ENCODE measurements around the gene PRKCA. TPM values are rescaled to one million over a fixed set of nuclear protein-coding genes. Genes with fewer than 3 reads are reported as not detected.

Gene PRKCA
- total and polyA plus RNA-seq, 9 of the 15 experiments (the other 6 are each of a cell fraction or from before 2014, with no cell fraction given) = 3.2 to 33.0 (median 17.8) TPM

- POLR2A ChIA-PET = no interaction called here
- intact Hi-C loops (cut with micrococcal nuclease) (loop anchor here (10.0 kb wide), 1 partner anchor 98 kb away; no protein-coding TSS in a partner anchor), in situ Hi-C loops (cut with MboI) (no loop called here)
- Histone ChIP-seq H3K27ac (ENCODE audit: extremely low read depth, low read depth, low read length) (no peak overlapping the region), H3K4me3 (no peak overlapping the region), H3K4me2 (ENCODE audit: insufficient read depth, low read length) (no peak overlapping the region), H3K36me3 (ENCODE audit: control insufficient read depth, insufficient read depth, low read length) (peaks cover 50% of the 10 kb centered on the region; the same call in 2 of the 3 replicates), H3K9me3 (replicated peaks; ENCODE audit: control insufficient read depth, insufficient read depth, low read depth, low read length) (no peaks in the 10 kb centered on the region), H3K9ac (ENCODE audit: insufficient read depth in 1 of 2, low read depth in 2 of 2, low read length in 2 of 2) (no peak overlapping the region), H3K79me2 (ENCODE audit: control insufficient read depth, insufficient read depth, low read length) (peaks cover 62% of the 10 kb centered on the region), H3K4me1 (replicated peaks in 1 of 2; ENCODE audit: control insufficient read depth in 2 of 2, insufficient read depth in 2 of 2, low read length in 2 of 2) (peaks cover 14 to 23% of the 10 kb centered on the region in 2 experiments; a peak in 4 of 5 replicates), H3K9me1 (ENCODE audit: control insufficient read depth, insufficient read depth, low read length) (no peaks in the 10 kb centered on the region), H3K27me3 (ENCODE audit: control insufficient read depth in 2 of 2, insufficient read depth in 2 of 2, low read length in 2 of 2) (no peaks in the 10 kb centered on the region), H4K20me1 (replicated peaks; ENCODE audit: control insufficient read depth, insufficient read depth, low read length) (no peaks in the 10 kb centered on the region), H2AFZ (ENCODE audit: low read depth, low read length) (no peak overlapping the region)
- BruUV-seq (replicated peaks) = no TSS peak
- FAIRE-seq (peak; percentile 29), DNase-seq (ENCODE audit: extremely low read depth in 1 of 4, low spot score in 3 of 4) (no peak), ATAC-seq (no peak)
- CTCF ChIA-PET (ENCODE audit: low intra/inter-chr PET ratio) = interaction anchor here (0.6 kb wide), 1 partner anchor 27 kb away, joined by 4 read pairs; no protein-coding TSS in a partner anchor
- TF ChIP-seq ZBTB40 (IDR thresholded peaks at IDR 0.05) = peak; percentile 62
- TF ChIP-seq ZBTB40 (CRISPR knock-in tag; IDR thresholded peaks at IDR 0.05) = no peak; the same call in 1 of the 2 replicates
- no peak for TF ChIP-seq STAT5A (IDR thresholded peaks at IDR 0.05; ENCODE audit: borderline replicate concordance, low read length)
- TF ChIP-seq RBBP5 (IDR thresholded peaks at IDR 0.05; ENCODE audit: borderline replicate concordance, insufficient read depth, low read length, poor library complexity, severe bottlenecking) = no peak
- no peak for TF ChIP-seq MTA1 (IDR thresholded peaks at IDR 0.05; ENCODE audit: borderline replicate concordance)
- no peak for TF ChIP-seq SIN3A (IDR thresholded peaks at IDR 0.05; ENCODE audit: borderline replicate concordance in 2 of 2, control insufficient read depth in 1 of 2, low read depth in 2 of 2, low read length in 2 of 2)
- 80% methylated on average over 5 of the region's 5 CpGs for WGBS (ENCODE audit: insufficient coverage, low coverage, missing lambda C conversion rate)
Measured at GRCh38 chr17:66306446-66306845, 4.0 kb downstream of the PRKCA start.

Measured in K562 (cell line).